RWPE2 (cell line): ENCODE results near the gene MAN1A1.

ENCODE experiments used
- ATAC-seq: fragments of 200-7000 bp; cut with Tn5 transposase; 3 replicates; pipeline ENCODE4 v1.9.1; 2021; ENCODE audit warnings: low read depth
- DNase-seq: peaks from one replicate; pipeline ENCODE4 v3.0.0-alpha.2; 2020; ENCODE audit warnings: low spot score
- H3K27ac ChIP-seq: fragments of 450-650 bp; 2 replicates; pipeline ENCODE4 v1.5.1; 2017; ENCODE audit warnings: mild to moderate bottlenecking; ENCODE audit not compliant: poor library complexity, severe bottlenecking
- H3K27me3 ChIP-seq: fragments of 250-450 bp; sonication (Bioruptor Pico); 2 replicates; pipeline ENCODE4 v1.5.1; 2021; ENCODE audit warnings: mild to moderate bottlenecking, moderate library complexity; ENCODE audit not compliant: insufficient read depth, poor library complexity, severe bottlenecking
- H3K36me3 ChIP-seq: fragments of 250-450 bp; sonication (Bioruptor Pico); 2 replicates; pipeline ENCODE4 v1.5.1; 2020; ENCODE audit warnings: low read depth, mild to moderate bottlenecking, moderate library complexity
- H3K4me1 ChIP-seq: fragments of 250-450 bp; sonication (Bioruptor Pico); 2 replicates; pipeline ENCODE4 v1.5.1; 2021; ENCODE audit warnings: mild to moderate bottlenecking, moderate library complexity; ENCODE audit not compliant: insufficient read depth, poor library complexity, severe bottlenecking
- H3K4me3 ChIP-seq: fragments of 250-450 bp; sonication (Bioruptor Pico); 2 replicates; pipeline ENCODE4 v1.5.1; 2021; ENCODE audit warnings: mild to moderate bottlenecking, moderate library complexity; ENCODE audit not compliant: severe bottlenecking
- H3K9me3 ChIP-seq: fragments of 250-450 bp; sonication (Bioruptor Pico); 2 replicates; pipeline ENCODE4 v1.5.1; 2021; ENCODE audit warnings: mild to moderate bottlenecking, moderate library complexity; ENCODE audit not compliant: severe bottlenecking
- CTCF ChIP-seq: fragments of 450-650 bp; IDR thresholded peaks from one replicate; pipeline ENCODE4 v1.5.1; 2017; ENCODE audit warnings: mild to moderate bottlenecking, moderate library complexity; ENCODE audit not compliant: poor library complexity, severe bottlenecking

Gene MAN1A1

GRCh38 chr6:119200512-119201175 lies 148.9 kb downstream of the MAN1A1 start:
- Histone ChIP-seq H3K27me3 (no peaks in the 10 kb centered on the region), H3K4me1 (no peaks in the 10 kb centered on the region), H3K9me3 (no peaks in the 10 kb centered on the region), H3K27ac (no peak overlapping the region), H3K36me3 (no peaks in the 10 kb centered on the region), H3K4me3 (no peak overlapping the region)
- no peak for DNase-seq
- TF ChIP-seq CTCF = no peak
- no peak for ATAC-seq

DNA sequence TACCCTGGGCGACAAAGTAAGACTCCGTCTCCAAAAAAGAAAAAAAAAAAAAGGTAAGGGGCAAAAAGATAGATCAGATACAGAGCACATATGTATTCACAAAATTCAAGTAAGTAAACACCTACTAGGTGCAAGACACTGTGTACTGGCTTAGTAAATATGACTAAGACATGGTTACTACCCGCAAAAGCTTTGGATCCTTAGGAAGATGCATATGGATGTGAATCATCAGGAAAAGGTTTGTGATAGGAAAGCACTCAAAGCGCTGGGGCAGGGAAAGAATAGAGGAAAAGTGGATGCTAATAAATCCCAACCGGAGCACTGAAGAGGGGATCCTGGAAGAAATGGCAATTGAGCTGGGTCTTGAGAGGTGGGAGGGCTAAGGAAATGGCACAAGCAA lies 152.3 kb downstream of the MAN1A1 start:
- Histone ChIP-seq H3K4me3 (no peak overlapping the region), H3K4me1 (no peaks in the 10 kb centered on the region), H3K27me3 (no peaks in the 10 kb centered on the region), H3K9me3 (no peaks in the 10 kb centered on the region), H3K27ac (no peak overlapping the region), H3K36me3 (no peaks in the 10 kb centered on the region)
- ATAC-seq = no peak
- no peak for DNase-seq
- no peak for TF ChIP-seq CTCF

DNA sequence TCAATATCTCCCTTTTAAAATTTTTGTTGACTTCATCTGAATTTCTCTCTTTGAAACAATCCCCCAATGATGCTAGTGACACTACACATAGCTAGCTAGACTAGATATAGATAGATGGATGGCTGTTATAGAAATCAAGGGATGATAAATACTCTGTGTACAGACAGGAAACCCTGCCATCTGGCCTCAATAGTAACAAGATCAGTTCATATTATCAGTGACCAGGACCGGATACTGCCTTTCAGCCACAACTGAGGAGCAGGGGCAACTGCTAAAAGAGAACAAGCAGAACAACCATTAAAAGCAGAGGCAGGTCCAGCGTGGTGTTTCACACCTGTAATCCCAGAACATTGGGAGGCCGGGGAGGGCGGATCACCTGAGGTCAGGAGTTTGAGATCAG lies 152.8 kb downstream of the MAN1A1 start:
- Histone ChIP-seq H3K9me3 (no peaks in the 10 kb centered on the region), H3K4me1 (no peaks in the 10 kb centered on the region), H3K27ac (no peak overlapping the region), H3K36me3 (no peaks in the 10 kb centered on the region), H3K4me3 (no peak overlapping the region), H3K27me3 (no peaks in the 10 kb centered on the region)
- ATAC-seq = no peak
- DNase-seq = no peak
- no peak for TF ChIP-seq CTCF

DNA sequence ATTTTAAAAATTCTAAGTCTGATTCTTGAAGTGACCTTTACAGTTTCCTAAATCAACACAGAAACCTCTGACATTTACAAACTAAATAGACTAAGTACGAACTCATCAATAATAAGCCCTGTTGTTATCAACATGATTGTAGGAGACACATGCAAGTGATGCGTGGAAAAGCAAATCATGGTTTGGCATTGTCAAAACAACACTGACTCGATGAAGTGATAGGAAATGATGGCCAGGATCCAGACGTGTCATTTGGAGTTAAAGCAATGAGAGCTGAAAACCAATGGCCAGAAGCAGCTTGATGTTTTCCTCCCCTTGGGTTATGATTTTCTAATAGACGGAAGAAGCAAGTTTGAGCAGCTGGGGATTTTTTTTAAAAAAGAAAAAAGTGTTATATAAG lies 153.7 kb downstream of the MAN1A1 start:
- Histone ChIP-seq H3K4me3 (no peak overlapping the region), H3K36me3 (no peaks in the 10 kb centered on the region), H3K27me3 (no peaks in the 10 kb centered on the region), H3K4me1 (no peaks in the 10 kb centered on the region), H3K27ac (no peak overlapping the region), H3K9me3 (no peaks in the 10 kb centered on the region)
- no peak for TF ChIP-seq CTCF
- DNase-seq (no peak), ATAC-seq (no peak)

GRCh38 chr6:119195204-119195603 lies 154.4 kb downstream of the MAN1A1 start:
- Histone ChIP-seq H3K27ac (no peak overlapping the region), H3K36me3 (no peaks in the 10 kb centered on the region), H3K9me3 (no peaks in the 10 kb centered on the region), H3K4me3 (no peak overlapping the region), H3K4me1 (no peaks in the 10 kb centered on the region), H3K27me3 (no peaks in the 10 kb centered on the region)
- ATAC-seq (no peak), DNase-seq (no peak)
- no peak for TF ChIP-seq CTCF
